WERI-Rb-1 (cell line): ENCODE results near the gene TENT4B.

Experiments
- DNase-seq: peaks from one replicate; pipeline ENCODE4 v3.0.0-alpha.2; 2020
- H3K27ac ChIP-seq: fragments of 250-450 bp; sonication (Bioruptor Pico); 2 replicates; pipeline ENCODE4 v1.5.1; 2020; ENCODE audit warnings: mild to moderate bottlenecking, moderate library complexity
- H3K27me3 ChIP-seq: fragments of 250-450 bp; sonication (Bioruptor Pico); 2 replicates; pipeline ENCODE4 v1.5.1; 2021; ENCODE audit warnings: mild to moderate bottlenecking, low read depth, moderate library complexity; ENCODE audit not compliant: insufficient read depth, severe bottlenecking
- H3K36me3 ChIP-seq: fragments of 250-450 bp; sonication (Bioruptor Pico); 2 replicates; pipeline ENCODE4 v1.5.1; 2020; ENCODE audit warnings: mild to moderate bottlenecking, moderate library complexity
- H3K4me3 ChIP-seq: 2 replicates; pipeline ENCODE4 v1.5.1; 2011; ENCODE audit warnings: low read depth, mild to moderate bottlenecking, control low read depth, low read length
- H3K9me3 ChIP-seq: fragments of 250-450 bp; sonication (Bioruptor Pico); 2 replicates; pipeline ENCODE4 v1.5.1; 2021; ENCODE audit warnings: mild to moderate bottlenecking, moderate library complexity; ENCODE audit not compliant: severe bottlenecking
- TF ChIP-seq, protein P1 (sequence below): IDR thresholded peaks from 2 replicates; pipeline ENCODE4 v1.5.1; 2011; ENCODE audit warnings: low read depth, mild to moderate bottlenecking, control low read depth, inconsistent platforms, low read length

The TENT4B gene

GRCh38 chr16:50136399-50136798 lies 16.7 kb upstream of the TENT4B start:
- Histone ChIP-seq H3K36me3 (no peaks in the 10 kb centered on the region), H3K27me3 (no peaks in the 10 kb centered on the region), H3K27ac (no peak overlapping the region; the same call in 1 of the 2 replicates), H3K9me3 (peaks cover 6% of the 10 kb centered on the region), H3K4me3 (no peak overlapping the region)
- TF ChIP-seq, protein P1, sequence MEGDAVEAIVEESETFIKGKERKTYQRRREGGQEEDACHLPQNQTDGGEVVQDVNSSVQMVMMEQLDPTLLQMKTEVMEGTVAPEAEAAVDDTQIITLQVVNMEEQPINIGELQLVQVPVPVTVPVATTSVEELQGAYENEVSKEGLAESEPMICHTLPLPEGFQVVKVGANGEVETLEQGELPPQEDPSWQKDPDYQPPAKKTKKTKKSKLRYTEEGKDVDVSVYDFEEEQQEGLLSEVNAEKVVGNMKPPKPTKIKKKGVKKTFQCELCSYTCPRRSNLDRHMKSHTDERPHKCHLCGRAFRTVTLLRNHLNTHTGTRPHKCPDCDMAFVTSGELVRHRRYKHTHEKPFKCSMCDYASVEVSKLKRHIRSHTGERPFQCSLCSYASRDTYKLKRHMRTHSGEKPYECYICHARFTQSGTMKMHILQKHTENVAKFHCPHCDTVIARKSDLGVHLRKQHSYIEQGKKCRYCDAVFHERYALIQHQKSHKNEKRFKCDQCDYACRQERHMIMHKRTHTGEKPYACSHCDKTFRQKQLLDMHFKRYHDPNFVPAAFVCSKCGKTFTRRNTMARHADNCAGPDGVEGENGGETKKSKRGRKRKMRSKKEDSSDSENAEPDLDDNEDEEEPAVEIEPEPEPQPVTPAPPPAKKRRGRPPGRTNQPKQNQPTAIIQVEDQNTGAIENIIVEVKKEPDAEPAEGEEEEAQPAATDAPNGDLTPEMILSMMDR, result peak; percentile 20; the same call in 1 of the 2 replicates
- no peak for DNase-seq

- TF ChIP-seq, protein P1, result no peak
- Histone ChIP-seq H3K36me3 (no peaks in the 10 kb centered on the region), H3K4me3 (no peak overlapping the region), H3K9me3 (peaks cover 6% of the 10 kb centered on the region), H3K27me3 (no peaks in the 10 kb centered on the region), H3K27ac (no peak overlapping the region)
- DNase-seq, result no peak
Observed at GRCh38 chr16:50137268-50137667, 15.8 kb upstream of the TENT4B start.

DNA sequence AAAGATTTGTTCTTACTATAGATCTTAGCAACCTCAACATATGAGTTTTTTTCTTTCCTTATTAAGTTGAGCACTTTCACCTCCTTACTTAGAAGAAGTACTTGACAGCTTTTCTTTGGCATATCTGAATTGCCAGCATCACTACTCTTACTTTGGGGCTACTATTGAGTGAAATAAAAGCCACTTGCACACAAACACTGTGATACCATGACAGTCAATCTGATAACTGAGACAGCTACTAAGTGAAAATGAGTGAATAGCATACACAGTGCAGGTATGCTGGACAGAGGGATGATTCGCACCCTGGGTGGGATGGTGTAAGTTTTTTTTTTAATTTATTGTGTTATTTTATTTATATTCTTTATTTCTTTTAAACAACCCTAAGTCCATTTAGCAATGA lies 13.5 kb upstream of the TENT4B start:
- Histone ChIP-seq H3K27ac (no peak overlapping the region), H3K9me3 (peaks cover 6% of the 10 kb centered on the region), H3K36me3 (no peaks in the 10 kb centered on the region), H3K4me3 (no peak overlapping the region), H3K27me3 (no peaks in the 10 kb centered on the region)
- TF ChIP-seq, protein P1, result no peak
- DNase-seq, result no peak

DNA sequence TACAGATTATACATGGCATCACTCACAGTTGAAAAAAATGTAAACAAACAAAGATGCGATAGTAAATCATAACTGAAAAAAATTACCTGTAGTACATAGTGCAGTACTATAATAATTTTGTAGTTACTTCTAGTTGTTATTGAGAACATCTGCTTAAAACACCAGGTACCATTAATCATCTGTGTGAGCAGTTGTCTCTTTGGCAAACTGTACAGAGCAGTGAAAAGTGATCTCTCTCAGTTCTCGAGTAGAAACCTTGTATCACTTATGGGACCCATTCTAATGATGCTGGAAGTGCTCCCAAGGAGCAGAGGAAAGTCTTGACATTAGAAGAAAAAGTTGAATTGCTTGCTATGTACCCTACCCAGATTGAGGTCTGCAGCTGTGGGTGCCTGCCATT lies 8.9 kb upstream of the TENT4B start:
- Histone ChIP-seq H3K9me3 (peaks cover 6% of the 10 kb centered on the region), H3K27ac (no peak overlapping the region), H3K36me3 (no peaks in the 10 kb centered on the region), H3K4me3 (no peak overlapping the region), H3K27me3 (no peaks in the 10 kb centered on the region)
- DNase-seq, result no peak
- TF ChIP-seq, protein P1, result no peak

- TF ChIP-seq, protein P1, result no peak
- no peak overlapping the region for H3K4me3 ChIP-seq
Observed at GRCh38 chr16:50146479-50147435, 6.3 kb upstream of the TENT4B start.

More at GRCh38 chr16:50146479-50147435, 6.3 kb upstream of the TENT4B start:
- Histone ChIP-seq H3K27me3 (no peaks in the 10 kb centered on the region), H3K9me3 (no peaks in the 10 kb centered on the region), H3K27ac (no peak overlapping the region), H3K36me3 (no peaks in the 10 kb centered on the region)
- no peak for DNase-seq
